Frontal cortex (tissue), 4 donors: ENCODE data around the gene DPH1. TPM values are rescaled to one million over a fixed set of nuclear protein-coding genes. Genes with fewer than 3 reads are reported as not detected.
A peak's percentile ranks its signal among the peaks of the same experiment; 100 is the strongest.
"Not testable (repeated sequence)": the region's sequence is repeated elsewhere in the genome, so short reads cannot be mapped to it uniquely, and the experiment has no call there.

Experiments used
- DNase-seq, 2 donors: peaks; one replicate each; pipeline ENCODE4 v3.0.0; 2012; ENCODE audit warnings: low spot score in 2 of 2
- FAIRE-seq: peaks from 2 replicates; lab custom pipeline; 2012; peaks lifted over from hg19 to GRCh38; lab: Jason Lieb, UNC
- total RNA-seq: library from RNA; depleted of rRNA; stranded (reverse); fragments of >200 nt; gene quantifications from one replicate; pipeline ENCODE4 v1.2.3, GENCODE V29; 2014
- donor health status: control.
- donor health status: control.
- donor health status: control.

Gene DPH1
- total RNA-seq, 1 donor from 2014 or later, result 21.6 TPM

DNA sequence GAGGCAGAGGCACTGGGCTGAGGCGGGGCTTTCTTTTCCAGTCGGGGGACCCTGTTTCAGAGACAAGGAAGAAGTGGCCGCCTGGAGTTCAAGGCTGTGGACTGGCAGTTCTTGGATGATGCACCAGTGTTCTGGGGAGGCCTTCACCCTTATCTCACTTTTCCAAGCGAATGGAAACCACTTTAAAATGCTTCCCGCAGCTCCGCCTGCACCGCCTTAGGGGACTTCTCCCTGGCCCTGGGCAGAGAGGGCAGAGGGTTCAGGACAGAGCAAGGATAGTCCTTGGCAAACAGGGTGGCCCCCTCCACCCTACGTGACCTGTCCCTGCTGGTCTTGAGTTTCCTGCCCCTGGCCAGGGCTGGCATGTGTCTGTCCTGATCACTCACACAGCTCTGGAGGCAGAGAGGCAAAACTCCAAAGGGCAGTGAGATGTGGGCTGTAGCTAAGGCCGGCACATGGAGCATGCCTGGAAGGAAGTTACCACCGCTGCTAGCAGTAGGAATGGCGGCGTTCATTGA lies 25.5 kb upstream of the DPH1 start:
- no peak for FAIRE-seq
- DNase-seq, result no peak

DNA sequence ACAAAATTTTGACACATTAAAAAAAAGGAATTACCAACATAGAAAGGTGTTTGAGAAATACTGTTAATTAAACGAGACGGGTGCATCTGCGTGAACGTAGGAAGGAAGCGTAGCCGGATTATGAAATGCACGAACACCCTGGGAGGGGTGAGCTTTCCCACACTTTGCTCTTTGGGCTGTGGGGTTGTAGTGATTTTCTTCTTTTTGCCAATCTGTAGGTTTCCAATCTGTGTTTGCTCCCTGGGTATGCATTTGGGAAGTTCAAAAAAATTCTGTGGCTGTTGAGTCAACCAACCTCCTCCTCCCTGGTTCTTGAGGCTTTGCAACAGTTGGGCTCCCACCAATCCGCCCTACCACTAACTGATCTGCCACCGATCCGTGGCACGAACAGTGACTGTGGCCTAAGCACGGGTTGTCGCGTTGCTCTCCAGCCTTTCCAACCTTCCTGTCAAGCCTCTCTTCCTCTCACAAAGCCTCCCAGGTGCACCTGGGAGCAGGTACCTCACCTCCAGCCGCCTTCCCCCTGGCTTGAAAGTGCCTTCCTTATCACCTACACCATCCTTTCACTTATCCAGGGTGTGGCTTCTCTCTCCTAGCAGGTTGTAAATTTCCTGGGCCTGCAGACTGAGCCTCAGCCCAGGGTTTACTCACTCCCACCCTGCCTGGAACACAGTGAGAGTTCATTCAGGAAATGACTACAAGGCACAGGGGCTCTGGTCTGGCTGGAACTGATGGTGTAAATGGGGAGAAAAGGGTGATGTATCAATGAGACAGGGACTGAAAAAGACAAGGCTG lies 21.4 kb upstream of the DPH1 start:
- DNase-seq (no peak), FAIRE-seq (no peak)

- DNase-seq (no peak), FAIRE-seq (no peak)
Observed at GRCh38 chr17:2009737-2010136, 20.2 kb upstream of the DPH1 start.

DNA sequence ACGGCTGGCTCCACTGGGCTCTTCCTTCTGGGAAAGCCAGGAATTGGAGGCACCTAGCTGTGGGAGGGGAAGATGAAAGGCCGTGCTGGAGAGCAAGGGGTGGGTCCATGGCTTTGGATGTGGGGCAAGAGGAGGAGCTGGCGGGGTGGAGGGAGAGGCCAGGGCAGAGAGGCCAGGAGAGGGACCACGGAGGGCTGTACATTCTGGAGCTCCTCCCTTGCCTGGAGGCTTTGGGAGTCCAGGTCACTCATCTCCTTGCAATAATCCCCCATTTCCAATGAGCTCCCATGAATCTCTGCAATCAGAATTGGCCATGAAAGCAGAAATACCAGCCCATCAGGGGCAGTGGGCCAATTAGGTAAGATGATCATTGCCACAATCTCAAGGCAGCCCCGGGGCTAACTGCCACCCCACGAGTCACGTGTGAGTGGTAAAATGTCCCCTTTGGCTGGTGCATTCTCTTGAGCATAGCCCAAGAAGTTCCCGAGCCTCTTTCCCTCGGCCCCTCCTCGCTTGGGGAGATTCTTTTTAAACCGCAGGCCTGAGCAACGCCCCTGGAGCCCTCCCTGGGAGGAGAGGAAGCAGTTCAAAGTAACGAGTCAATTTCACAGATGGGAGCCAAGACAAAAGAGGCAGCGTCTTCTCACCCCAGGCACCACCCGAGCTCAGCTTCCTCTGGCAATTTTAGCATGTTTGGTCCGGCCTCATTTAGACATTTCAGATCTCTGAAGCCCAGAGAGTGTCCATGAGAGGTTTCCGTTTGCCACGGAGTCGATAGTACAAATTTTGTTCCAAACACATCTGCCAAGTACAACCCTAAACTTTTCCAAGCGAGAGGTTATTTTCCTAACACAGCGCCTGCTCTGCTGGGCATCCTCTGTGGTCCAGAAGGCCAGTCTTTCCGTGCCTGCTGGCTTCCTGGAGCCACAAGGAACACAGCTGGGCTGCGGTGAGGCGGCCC lies 18.3 kb upstream of the DPH1 start:
- DNase-seq (no peak), FAIRE-seq (no peak)

GRCh38 chr17:2012499-2012898 lies 17.5 kb upstream of the DPH1 start:
- FAIRE-seq (no peak), DNase-seq (no peak)

GRCh38 chr17:2013220-2013993 lies 16.5 kb upstream of the DPH1 start:
- FAIRE-seq, DNase-seq: not testable (repeated sequence)

GRCh38 chr17:2013994-2014317 lies 16.0 kb upstream of the DPH1 start:
- FAIRE-seq, result no peak
- DNase-seq, result no peak

DNA sequence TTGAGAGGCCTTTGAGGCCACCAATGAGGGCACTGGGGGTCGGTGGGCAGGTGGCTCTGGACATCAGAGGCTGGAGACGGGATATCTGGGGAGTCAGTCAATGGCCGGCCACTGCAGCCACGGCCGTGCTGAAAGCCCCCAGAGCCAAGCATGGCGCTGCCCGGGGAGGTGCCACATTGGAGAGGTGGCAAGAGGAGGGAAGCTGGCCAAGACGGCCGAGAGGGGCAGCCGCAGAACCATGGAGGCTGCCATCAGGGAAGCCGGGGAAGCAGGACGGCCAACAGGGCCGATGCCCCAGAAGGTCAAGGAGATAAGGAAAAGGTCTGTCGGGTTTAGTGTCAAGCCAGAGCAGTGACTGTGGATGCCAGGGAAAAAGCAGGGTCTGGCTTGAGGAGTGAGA lies 14.6 kb upstream of the DPH1 start:
- DNase-seq, result no peak
- no peak for FAIRE-seq

GRCh38 chr17:2016494-2016893 lies 13.5 kb upstream of the DPH1 start:
- FAIRE-seq (no peak), DNase-seq (no peak)

- FAIRE-seq (no peak), DNase-seq (no peak)
Observed at GRCh38 chr17:2017274-2017941, 12.5 kb upstream of the DPH1 start.

GRCh38 chr17:2018716-2019510 lies 11.0 kb upstream of the DPH1 start:
- no peak for DNase-seq
- FAIRE-seq, result no peak

DNA sequence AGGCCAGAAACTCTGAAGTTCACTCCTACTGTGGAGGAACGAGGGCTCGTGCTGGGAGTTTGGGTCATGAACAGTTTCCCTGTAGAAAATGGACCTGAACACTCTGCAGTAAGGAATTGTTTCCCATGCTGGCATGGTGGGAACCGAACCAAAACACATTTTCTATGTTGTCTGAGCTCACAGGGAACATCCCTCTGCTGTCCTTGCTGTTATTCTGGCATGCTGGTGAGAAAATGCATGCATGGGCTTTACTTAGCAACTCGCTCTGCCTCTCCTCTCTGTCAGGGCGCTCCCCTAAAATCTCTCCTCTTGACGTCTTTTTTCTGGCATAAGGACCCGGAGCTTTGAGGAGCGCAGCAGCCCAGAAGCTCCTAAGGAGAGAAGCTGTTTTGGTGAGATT lies 10.2 kb upstream of the DPH1 start:
- no peak for FAIRE-seq
- DNase-seq, result no peak

GRCh38 chr17:2020721-2021120 lies 9.2 kb upstream of the DPH1 start:
- DNase-seq (no peak), FAIRE-seq (no peak)

DNA sequence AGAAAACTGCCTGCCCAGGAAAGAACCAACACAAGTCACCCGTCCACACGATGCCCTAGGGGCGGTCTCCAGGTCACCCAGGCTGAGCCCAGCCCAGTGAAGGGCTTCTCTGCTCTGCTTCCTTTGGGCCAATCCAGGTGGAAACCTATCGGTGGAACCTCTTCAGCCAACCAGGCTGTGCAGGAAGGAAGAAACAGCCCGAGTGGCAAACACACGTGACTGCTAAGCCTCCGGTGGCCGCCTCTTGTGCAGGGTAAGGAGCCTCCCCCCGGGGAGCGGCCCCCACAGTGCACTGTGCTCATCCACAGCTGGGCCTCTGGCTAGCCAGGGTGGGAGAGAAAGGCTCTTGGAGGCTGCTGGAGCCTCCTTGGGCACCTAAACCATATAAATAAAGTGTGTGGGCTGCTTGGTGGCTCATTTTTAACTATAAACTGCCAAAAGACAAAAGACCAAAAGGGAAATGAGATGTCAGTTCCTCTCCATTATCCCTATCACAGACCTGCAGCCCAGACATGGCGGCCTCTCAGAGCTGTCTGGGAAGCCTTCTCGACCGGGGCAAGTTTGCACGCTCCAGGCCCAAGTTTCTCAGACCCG lies 7.2 kb upstream of the DPH1 start:
- FAIRE-seq, result no peak
- DNase-seq, result no peak

- DNase-seq (no peak), FAIRE-seq (no peak)
Observed at GRCh38 chr17:2023256-2023655, 6.7 kb upstream of the DPH1 start.

GRCh38 chr17:2023692-2024571 lies 6.0 kb upstream of the DPH1 start:
- FAIRE-seq (no peak), DNase-seq (peak; percentile 63 to 73)

DNA sequence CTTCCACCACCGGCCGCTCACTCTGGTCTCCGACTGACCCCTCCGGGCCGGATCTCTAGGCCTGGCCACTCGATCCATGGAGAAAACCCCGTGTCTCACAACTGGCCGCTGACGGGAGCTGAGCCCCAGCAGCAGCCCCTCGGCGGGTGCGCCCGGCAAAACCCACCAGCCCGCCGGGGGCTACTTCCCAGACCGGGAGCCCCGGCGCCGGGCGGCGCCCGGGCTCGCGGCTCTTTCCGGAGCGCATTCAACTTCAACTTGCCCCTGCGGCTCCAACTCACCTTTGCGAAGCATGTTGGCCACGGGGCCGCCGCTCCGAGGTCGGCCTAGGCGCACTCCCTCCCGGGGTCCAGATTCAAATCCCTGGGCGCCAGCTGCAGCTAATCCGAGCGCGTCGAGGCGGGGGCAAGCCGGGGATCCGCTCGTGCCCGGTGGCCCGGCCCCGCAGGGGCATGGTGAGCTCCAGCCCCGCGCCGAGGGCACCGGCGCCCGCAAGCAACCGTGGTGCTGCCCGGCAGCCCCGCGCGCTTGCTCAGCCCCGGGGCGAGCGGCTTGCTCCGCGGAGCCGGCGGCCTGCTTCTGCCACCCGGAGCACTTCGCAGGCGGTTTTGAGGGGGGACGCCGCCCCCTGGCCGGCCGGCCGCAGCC lies 5.3 kb upstream of the DPH1 start:
- DNase-seq (no peak), FAIRE-seq (no peak)
